GM21528 (cell line): Measurements from ENCODE around the gene SSBP2.

Source experiments
- ATAC-seq: cut with Tn5 transposase; IDR thresholded peaks from one replicate; pipeline ENCODE4 v1.9.1; 2021; ENCODE audit warnings: mild to moderate bottlenecking, moderate library complexity; ENCODE audit not compliant: unreplicated experiment, low FRiP score

Gene SSBP2

DNA sequence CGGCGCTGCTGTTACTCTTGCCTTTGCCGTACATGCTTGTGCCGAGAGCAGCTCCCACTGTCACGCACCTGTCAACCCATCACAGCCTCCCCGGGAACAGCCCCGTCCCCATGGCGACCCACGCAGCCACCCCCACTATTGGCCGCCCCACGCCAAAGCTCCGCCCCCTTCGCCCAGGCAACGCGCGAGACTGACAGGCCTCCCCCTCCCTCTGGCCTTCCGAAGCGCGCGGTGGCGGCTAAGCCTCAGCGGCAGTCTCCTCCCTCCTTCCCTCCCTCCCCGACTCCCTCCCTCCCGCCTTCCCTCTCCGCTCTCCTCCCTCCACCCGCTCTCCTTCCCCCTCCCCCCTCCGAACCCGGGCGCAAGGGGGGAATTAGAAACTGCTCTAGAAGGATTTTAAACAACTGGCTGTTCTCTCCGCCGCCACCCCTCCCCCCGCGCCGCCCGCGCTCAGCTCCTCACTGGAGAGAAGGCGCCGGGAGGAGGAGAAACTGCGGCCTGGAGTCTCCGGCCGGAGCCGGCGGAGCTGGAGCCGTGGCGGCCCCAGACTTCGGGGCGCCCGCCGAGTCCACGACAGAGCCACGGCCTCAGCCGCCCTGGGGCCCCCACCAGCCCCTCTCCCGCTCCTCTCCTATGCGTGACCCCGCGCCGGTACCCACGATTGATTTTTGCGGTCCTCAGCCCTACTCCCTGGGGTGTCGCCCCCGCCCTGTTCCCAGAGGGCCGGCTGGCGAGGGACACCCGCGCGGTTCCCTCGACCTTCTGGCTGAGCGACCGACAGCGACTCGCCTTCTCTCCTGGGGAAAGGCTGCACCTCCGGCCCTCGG lies at the start of gene SSBP2:
SSBP2 (minus strand) TSS at position 89 of the 827 bp plus-strand sequence; CDS start at position 34, 55 bp downstream.
- peak; percentile 79 for ATAC-seq

DNA sequence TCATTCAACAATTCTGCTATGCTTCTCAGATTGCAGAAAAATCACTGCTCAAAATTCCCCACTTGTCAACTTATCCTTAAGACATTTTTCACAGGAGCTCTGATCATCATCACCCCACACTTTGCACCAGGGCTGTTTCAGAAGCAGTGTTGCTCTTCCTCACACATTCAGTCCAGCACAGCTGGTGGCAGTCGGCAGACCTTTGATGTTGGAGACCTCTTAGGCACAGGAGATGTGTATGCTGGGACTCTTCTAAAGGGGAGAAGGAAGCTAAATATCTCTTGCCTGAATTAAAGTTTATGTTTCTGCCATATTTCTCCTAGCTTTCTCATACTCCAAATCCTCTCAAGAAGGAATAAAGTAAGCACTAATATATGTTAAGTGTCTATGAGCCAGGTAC lies 44.8 kb upstream of the SSBP2 start:
- ATAC-seq: no peak

DNA sequence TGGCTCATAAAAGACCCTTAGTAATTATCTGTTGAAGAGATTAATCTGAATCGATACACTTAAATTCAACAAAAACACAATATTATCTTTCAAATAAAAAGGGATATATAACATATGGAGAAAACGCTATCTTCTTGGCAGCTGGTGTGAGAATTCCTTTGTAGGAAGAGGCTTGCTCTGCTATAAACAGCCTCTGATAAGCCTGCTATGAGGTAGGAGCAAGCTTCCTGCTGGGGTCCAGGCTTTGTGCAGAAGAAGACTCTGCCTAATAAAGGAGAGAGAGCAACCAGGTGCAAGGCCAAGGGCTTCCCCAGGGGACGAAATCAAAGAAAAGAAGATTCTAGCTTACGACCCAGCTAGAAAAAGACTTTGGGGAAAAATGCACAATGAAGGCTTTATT lies 43.3 kb upstream of the SSBP2 start:
- ATAC-seq: no peak

- ATAC-seq: no peak
These were observed 39.4 kb upstream of the SSBP2 start for GRCh38 chr5:81790336-81790735.

DNA sequence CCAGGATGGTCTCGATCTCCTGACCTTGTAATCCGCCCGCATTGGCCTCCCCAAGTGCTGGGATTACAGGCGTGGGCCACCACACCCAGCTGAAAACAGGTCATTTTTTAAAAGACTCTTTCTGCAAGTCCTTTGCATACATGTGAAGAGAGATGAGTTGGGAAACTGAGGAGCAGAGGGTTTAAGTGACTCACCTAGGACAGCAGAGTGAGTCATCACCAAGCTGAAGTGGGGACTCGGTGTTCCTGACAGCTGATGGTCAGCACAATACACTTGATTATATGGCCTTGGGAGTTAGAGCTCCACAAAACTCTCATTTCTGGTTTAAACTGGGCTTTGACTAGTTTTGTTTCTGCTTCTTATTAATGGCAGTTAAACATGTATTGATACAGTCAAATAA lies 38.1 kb upstream of the SSBP2 start:
- no peak for ATAC-seq

GRCh38 chr5:81788329-81788728 lies 37.4 kb upstream of the SSBP2 start:
- ATAC-seq: no peak

DNA sequence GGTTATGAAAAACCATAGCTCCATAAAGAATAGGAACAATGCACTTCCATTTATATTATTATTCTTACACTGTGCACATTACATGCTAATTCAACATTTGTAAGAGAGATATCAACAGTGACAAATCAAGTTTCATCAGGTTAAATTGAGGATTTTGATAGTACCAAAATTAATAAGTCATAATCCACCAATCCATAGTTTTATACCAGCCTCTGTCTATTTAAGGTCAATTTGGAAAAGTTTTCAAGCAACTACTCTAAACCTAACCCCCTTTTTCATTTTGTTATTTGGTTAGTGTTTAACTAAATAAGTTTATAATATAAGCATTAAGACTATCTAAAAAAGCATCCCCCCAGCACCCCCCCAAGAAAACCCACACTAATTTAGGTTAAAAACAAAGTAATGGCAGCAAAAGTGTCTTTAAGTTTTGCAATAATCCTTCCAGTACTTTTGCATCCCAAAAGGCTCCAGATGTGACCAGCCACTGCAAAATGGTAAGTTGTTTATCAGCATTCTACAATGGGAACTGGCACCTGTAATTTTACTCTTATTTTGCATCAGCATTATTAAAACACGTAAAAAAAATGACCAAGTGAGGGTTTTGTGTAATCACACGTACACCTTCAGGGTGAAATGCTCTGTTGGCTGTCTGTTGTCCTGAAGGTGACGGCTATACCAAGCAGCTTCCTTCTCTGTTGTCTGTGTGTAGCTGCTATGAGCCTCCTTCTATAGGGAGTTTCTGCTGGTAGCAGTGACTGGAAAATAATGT lies 36.8 kb upstream of the SSBP2 start:
- ATAC-seq: no peak

- no peak for ATAC-seq
These were observed 36.1 kb upstream of the SSBP2 start for GRCh38 chr5:81786991-81787390.

GRCh38 chr5:81786496-81786895 lies 35.6 kb upstream of the SSBP2 start:
- ATAC-seq: no peak

GRCh38 chr5:81785322-81785721 lies 34.4 kb upstream of the SSBP2 start:
- no peak for ATAC-seq

GRCh38 chr5:81783401-81783800 lies 32.5 kb upstream of the SSBP2 start:
- no peak for ATAC-seq

DNA sequence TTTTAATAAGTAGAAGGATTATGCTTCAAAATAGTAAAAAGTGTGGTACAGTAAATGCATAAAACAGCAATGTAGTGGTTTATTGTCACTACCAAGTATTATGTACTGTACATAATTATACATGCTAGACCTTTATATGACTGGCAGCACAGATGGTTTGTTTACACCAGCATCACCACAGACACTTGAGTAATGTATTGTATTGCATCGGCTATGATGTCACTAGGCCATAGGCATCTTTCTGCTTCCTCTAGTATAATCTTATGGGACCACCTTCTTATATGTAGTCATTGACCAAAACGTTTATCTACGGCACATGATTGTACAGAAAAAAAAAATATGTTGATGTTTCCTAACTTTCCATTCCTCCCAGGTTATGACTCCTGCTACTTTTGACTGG lies 31.9 kb upstream of the SSBP2 start:
- no peak for ATAC-seq

GRCh38 chr5:81779916-81780266 lies 29.0 kb upstream of the SSBP2 start:
- no peak for ATAC-seq

DNA sequence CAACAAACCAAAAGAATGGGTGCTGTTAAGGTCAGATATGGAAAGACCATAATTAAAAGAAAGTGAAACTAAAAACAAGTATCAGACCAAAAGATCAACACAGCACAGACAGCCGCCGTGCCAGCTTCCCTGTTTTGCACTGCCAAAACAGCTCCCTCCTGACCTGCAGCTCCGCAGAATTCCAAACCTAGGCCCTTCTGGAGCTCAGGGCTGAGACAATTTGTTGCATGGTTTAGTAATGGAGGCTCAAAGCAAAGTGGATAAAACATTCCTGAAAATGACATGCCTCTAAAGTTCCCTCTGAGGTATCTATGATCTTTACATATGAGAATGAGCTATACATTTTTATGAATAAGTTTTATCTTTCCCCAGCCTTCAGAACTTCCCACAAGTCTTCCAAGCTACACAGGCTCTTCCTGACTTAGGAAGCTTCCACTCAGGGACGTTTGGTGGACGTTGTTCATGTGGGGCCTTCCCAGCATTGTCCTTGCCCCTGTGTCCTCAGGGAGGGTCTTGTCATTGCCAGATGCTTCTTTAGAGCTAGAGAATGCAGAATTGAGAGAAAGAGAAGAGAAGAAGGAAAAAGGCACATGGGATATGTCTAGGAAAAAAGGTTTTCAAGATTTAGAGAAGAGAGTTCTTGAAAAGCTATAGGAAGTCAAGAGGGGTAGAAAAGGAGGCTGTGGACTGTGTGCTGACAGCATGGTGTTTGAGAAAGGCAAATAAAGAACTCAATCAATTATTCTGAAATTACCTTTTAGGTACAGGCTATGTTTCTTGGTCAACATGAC lies 28.4 kb upstream of the SSBP2 start:
- ATAC-seq: peak; percentile 84

GRCh38 chr5:81778642-81779041 lies 27.7 kb upstream of the SSBP2 start:
- no peak for ATAC-seq

DNA sequence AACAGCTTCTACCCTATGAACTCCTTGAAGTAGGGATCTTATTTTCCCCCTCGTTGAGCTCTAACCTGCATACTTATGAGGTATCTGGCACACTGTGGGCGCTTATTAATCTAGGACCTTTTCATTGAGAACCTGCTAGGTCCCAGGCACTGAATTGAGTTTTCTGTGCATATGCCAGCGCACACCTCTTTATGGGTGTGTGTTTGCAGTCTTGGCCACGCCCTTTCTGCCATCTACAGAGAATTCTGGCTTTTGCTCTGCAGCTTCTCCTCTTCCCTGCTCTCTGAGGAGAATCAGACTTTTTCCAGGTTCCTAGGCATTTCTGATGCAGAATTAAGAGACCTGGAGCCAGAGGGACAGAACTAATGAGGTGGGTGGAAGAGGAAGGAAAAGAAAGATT lies 25.4 kb upstream of the SSBP2 start:
- no peak for ATAC-seq

DNA sequence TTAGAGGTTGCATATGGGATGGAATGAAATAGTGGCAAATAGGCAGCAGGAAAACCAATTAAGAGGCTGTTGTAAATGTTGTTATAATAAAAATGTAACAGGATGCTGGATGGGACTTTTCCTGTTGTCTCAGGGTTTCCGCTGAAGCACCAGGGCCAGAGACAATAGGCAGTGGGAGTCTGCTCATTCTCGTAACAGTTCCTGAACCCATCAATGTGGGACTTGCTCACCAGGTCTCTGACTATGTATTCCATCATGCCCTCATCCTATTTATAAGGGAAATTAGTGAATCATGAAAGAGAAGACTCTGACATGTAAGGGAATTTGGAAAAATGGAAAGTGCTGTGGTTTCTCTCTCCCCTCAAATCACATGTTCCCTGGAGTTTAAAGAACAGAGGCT lies 23.5 kb upstream of the SSBP2 start:
- no peak for ATAC-seq

GRCh38 chr5:81773574-81773973 lies 22.7 kb upstream of the SSBP2 start:
- no peak for ATAC-seq

GRCh38 chr5:81773161-81773560 lies 22.3 kb upstream of the SSBP2 start:
- no peak for ATAC-seq

DNA sequence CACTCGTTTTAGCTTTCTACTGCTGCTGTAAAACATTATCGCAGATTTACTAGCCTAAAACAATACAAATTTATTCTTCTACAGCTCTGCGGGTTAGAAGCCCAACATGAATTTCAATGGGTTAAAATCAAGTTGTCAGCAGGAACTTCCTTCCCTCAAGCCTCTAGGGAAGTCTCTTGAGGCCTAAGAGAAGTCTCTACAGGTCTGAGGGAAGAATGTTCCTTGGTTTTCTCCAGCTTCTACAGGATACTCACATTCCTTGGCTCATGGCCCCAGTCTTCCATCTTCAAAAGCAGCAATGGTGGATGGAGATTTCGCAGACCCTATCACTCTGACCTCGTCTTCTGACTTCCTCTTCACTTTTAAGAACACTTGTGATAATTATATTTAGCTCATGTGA lies 21.6 kb upstream of the SSBP2 start:
- ATAC-seq: no peak

DNA sequence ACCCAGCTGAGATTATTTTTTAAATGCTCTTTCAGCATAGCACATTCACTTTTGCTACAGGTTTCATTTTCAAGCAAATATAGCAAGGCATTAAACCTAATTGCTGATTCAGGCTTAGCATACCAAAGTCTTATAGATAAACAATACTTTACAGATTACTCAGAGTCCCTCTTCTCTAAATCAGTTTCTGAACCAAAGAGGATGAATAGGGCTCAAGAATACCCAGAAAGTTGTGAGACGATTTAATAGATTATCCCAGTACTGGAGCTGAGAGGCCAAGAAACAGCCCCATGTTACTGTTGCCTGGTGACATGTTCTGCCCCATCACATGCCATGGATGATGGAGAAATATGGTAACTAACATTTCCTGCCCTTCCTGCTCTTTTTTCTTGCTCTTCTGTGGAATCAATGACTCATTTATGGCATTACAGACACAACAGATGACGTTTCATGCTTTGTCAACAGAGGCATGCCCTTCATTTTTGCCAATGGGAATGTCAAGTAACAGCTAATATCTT lies 18.1 kb upstream of the SSBP2 start:
- no peak for ATAC-seq
